GM04504 (cell line): ENCODE results near the gene AHDC1.

Experiments
- DNase-seq: peaks from one replicate; pipeline ENCODE4 v3.0.0-alpha.2; 2012; ENCODE audit warnings: low read depth

The AHDC1 gene

DNA sequence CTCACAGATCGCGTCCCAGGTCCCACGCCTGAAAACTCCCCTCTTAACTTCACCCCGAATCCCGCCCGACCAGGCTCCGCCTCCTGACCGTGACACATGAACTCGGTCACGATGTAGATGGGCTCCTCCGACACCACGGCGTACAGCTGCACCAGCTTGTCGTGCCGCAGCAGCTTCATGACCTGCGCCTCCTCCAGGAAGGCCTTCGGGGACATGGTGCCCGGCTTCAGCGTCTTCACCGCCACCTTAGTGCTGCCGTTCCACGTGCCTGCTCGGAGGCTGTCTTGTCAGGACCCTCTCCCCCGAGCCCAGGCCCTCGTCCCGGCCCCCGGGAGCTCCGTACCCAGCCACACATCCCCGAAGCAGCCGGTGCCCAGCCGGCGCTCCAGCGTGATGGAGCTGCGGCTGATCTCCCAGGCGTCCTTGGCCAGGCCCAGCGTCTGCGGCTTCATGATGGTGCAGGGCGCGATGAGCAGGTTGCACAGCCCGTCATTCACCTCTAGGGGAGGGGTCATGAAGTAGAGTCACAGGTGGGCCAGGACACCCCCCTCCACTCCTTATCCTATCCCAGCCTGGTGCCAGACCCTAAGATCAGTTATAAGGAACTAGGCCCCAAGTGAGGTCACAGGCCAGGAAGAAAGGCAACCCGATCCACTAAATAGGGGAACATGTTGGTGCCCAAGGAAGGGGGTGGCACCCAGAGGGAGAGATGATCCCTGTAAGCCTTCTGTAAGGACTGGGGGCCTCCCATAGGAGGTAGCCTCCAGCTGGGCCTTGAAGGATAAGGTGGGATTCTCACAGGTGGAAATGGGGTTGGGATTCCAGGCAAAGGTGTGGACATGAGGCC is 11.6 kb upstream of the AHDC1 start:
- no peak for DNase-seq

DNA sequence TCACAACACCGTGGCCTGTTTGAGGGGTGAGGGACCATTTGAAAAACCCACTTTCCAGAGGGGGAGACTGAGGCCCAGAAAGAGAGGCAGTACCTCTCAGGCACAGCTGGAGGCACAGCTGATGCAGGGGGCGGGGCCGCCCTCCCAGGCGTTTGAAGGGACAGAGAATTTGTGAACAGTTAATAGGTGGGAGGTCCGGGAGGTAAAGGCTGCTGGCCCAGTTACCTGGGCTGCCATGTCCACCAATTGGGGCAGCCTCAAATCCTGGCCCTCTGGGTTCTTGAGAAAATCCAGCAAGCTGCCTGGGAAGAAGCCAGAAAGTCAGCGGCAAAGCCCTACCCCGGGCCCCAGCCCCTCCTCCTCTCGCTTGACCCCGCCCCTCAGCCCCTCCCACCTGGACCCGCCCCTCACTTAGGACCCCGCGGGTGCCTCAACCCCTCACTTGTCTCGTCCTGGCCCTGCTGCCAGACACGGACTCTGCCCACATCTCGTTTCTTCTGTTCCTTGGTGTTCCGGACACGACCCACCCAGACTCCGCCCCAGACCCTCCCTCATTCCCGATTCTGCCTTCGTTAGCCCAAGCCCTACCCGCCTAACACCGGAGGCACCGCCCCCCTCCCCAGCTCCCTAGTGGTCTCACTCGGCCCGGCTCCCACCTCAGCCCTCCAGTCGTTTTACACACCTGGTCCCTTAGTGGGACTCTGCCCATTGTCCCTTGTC is 10.8 kb upstream of the AHDC1 start:
- no peak for DNase-seq

GRCh38 chr1:27614043-27614624 is 10.2 kb upstream of the AHDC1 start:
- no peak for DNase-seq

GRCh38 chr1:27612718-27613117 is 8.8 kb upstream of the AHDC1 start:
- DNase-seq, result no peak

GRCh38 chr1:27611450-27611849 is 7.5 kb upstream of the AHDC1 start:
- DNase-seq, result no peak

GRCh38 chr1:27609618-27610240 is 5.8 kb upstream of the AHDC1 start:
- DNase-seq, result no peak

- DNase-seq, result no peak
Measured at GRCh38 chr1:27609210-27609555, 5.2 kb upstream of the AHDC1 start.

GRCh38 chr1:27607239-27607804 is 3.4 kb upstream of the AHDC1 start:
- no peak for DNase-seq

DNA sequence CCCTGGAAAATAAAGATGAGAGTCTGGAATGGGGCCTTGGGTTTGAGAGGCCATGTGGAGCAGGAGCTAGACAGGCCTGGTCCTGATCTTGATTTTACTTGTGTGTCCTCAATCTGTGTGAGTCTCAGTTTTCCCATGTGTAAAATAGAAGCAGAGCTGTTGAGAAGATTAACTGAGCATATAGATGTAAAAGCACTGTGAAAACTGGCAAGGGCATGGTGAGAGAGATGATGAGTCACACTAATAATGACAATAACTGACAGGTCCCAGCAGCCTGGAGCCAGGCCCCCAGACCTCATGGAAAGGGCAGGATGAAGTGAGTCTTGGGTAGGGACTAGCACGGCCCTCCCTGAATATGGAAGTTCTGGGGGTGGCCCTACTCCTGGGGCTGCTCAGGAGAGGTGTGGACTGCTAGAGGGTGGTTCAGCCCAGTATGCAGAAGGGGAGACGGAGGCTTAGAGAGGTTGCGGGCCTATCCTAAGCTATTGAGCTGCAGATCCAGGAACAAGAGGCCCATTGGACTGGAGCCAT is 2.8 kb upstream of the AHDC1 start:
- no peak for DNase-seq

GRCh38 chr1:27605796-27606707 is 2.1 kb upstream of the AHDC1 start:
- DNase-seq, result no peak

- no peak for DNase-seq
Measured at GRCh38 chr1:27605300-27605766, 1.4 kb upstream of the AHDC1 start.

- no peak for DNase-seq
Measured at GRCh38 chr1:27604579-27605299, 795 bp upstream of the AHDC1 start.

DNA sequence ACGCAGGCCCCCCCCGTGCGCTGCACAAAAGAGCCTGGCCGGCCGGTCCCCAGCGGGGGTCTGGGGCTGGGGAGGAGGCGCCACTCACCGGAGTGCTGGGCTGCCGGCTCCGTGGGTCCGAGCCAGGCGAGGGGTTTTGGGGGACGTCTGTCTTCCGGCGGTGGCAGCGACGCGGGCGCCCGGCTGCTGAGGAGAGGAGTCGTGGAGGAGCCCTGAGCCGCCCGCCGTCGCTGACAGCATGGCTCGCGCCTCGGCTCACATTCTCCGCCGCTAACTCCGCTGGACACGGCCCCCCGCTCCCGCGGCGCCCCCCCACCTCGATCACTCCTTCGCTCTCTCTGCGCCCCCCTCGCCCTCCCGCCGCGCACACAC is 649 bp downstream of the AHDC1 start:
- DNase-seq, result no peak

DNA sequence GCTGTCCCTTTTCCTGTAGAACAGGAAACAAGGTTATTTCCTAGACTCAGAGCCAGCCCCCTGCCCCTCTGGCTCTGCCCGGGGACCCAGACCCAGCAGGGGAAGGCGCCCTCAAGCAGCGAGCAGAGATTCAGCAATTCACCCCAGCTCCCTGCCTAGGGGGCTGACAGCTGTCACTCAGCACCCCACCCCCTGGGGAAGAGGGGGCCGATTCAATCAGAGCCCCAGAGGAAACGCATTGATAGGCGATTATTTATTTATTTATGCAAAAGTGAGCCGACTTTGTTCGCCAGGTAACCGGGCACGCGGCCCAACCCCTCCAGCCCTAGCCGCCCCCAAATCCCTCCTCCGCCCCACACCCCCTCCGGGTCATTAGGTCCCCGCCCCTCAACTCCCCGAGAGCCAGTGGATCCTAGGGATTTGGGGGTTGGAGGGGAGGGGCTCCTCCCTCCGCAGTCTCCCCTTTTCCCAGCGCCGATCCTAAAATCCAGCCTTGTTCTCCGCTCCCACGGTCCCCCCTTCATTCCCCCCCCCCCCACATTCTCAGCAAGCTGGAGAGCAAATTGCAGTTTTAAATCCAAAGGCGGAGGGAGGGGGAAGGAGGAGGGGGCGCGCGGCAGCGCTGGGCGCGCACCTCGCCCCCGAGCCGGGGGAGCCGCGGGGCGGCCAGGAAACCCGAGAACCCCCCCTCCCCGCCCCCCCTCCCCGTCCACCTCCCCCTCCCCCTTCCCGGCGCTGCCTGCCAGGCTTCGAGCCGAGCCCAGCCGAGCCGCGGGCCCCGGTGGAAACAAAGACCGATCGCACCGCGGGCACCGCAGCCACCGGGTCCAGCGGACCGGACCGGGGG is 1.3 kb downstream of the AHDC1 start:
- no peak for DNase-seq

GRCh38 chr1:27601771-27602461 is 2.0 kb downstream of the AHDC1 start:
- DNase-seq, result no peak

- no peak for DNase-seq
Measured at GRCh38 chr1:27601321-27601770, 2.6 kb downstream of the AHDC1 start.

GRCh38 chr1:27600498-27601175 is 3.3 kb downstream of the AHDC1 start:
- no peak for DNase-seq
